Effector memory CD8-positive, alpha-beta T cell (primary cell): ENCODE results near the gene MPI.

Experiments used
- ATAC-seq: fragments of 150-1000 bp; cut with Tn5 transposase; replicated peaks from 2 replicates; pipeline ENCODE4 v1.10.0; 2021; ENCODE audit warnings: mild to moderate bottlenecking, moderate library complexity
- DNase-seq, 3 experiments: peaks; one replicate each; pipeline ENCODE4 v3.0.0; 2021
- H3K27ac Mint-ChIP-seq, 2 donors: one replicate each; pipeline ENCODE4 v1.8.0; 2022; ENCODE audit warnings: mild to moderate bottlenecking in 2 of 2, mixed read lengths in 2 of 2, moderate library complexity in 2 of 2
- H3K27me3 Mint-ChIP-seq, 2 donors: one replicate each; pipeline ENCODE4 v1.8.0; 2022; ENCODE audit warnings: mixed read lengths in 2 of 2
- H3K36me3 Mint-ChIP-seq: one replicate; pipeline ENCODE4 v1.8.0; 2022; ENCODE audit warnings: mild to moderate bottlenecking, moderate library complexity, mixed read lengths; ENCODE audit not compliant: insufficient read depth
- H3K4me1 Mint-ChIP-seq, 2 donors: one replicate each; pipeline ENCODE4 v1.8.0; 2022; ENCODE audit warnings: low read depth in 2 of 2, mixed read lengths in 2 of 2
- H3K4me3 Mint-ChIP-seq, 2 donors: one replicate each; pipeline ENCODE4 v1.8.0; 2022; ENCODE audit warnings: mild to moderate bottlenecking in 2 of 2, mixed read lengths in 2 of 2, moderate library complexity in 2 of 2
- H3K9me3 Mint-ChIP-seq, 2 donors: one replicate each; pipeline ENCODE4 v1.8.0; 2022; ENCODE audit warnings: mixed read lengths in 2 of 2

Gene MPI

DNA sequence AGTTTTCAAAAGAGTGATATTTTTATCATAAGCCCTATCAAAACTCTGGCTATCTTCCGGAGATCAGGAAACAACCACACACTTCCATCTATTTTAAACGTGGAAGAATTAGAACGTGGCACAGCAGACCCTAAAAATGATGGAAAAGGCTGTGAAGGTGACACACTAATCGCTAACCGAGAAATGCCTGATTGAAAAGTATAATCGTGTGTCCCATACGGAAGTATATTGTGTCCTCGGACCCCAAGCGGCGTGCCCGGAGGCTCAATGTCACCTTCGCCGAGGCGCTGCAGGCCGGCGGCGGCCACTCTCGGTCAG lies 47.4 kb downstream of the MPI start:
- Mint-ChIP-seq H3K36me3 (peaks cover 22% of the 10 kb centered on the region), H3K27me3 (no peaks in the 10 kb centered on the region), H3K27ac (peak overlapping the region; percentile 78 to 86), H3K4me3 (peak overlapping the region; percentile 89 to 90), H3K9me3 (no peaks in the 10 kb centered on the region), H3K4me1 (peaks cover 18 to 28% of the 10 kb centered on the region in 2 donors)
- ATAC-seq: no peak
- no peak for DNase-seq

GRCh38 chr15:74937590-74938371 lies 47.9 kb downstream of the MPI start, which contains the start of gene COX5A:
Gene COX5A, minus strand, starts transcription at chr15:74938073. Its CDS starts 59 bp downstream, at chr15:74938014.
- Mint-ChIP-seq H3K27ac (peak within 1 kb of the TSS; percentile 78 to 86), H3K4me3 (peak within 1 kb of the TSS; percentile 89 to 90), H3K27me3 (no peaks in the 10 kb centered on the region), H3K36me3 (peaks cover 16% of the 10 kb centered on the region), H3K4me1 (peaks cover 18 to 25% of the 10 kb centered on the region in 2 donors), H3K9me3 (no peaks in the 10 kb centered on the region)
- peak; percentile 94 for ATAC-seq
- DNase-seq: peak; percentile 86 to 89 (median 88)

DNA sequence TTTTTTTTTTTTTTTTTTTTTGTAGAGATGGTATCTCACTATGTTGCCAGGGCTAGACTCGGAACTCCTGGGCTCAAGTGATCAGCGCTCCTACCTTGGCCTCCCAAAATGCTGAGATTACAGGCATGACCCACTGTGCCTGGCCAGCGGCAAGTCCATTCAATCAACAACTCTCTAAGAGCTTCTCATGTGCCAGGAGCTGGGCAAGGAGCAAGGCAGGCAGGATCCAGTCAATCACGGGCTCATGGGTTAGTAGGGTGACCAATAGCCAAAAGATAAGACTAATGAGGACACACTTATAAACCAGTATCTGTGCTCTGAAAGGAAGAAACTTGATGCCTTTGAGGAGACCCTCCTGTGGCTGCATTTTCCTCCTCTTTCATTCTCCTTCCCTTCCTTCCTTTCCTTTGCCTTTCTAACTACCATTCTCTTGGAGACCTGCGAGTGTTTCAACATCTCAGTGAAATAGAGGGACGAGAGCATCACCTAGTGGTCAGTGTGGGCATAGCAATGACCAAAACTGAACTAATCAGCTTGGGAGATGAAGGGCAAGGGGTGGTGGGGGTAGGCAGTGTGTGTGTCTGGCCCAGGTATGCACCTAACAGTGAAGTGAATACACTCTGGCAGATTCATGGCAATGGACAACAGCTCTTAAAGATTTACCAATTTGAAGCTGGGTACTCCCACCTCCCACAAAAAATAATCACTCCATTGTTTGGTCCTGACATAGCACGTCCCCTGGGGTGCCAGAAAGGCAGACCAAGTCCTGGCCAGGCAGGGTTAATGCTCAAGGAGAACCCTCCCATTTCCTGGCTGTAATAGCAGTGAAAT lies 60.5 kb downstream of the MPI start:
- peak; percentile 77 to 84 (median 77) for DNase-seq
- peak; percentile 93 for ATAC-seq
- Mint-ChIP-seq H3K4me1 (no peaks in the 10 kb centered on the region), H3K27ac (no peak overlapping the region), H3K4me3 (no peak overlapping the region), H3K27me3 (no peaks in the 10 kb centered on the region), H3K36me3 (no peaks in the 10 kb centered on the region), H3K9me3 (no peaks in the 10 kb centered on the region)

DNA sequence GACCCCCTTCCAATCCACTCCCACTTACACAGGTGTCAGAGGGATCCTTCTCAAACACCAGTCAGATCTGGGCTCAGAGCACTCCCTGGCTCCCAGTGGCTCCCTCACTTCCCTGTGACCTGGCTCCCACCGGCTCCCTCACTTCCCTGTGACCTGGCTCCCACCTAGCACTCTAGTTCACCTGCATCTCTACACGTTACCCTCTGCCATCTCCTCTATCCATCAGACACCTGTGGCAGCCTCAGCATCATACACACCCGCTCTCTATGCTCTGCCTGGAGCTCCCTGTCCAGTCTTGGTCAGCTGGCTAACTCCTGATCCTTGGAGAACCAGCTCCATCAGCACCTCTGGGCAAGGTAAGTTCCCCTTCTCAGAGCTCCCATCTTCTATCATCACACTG lies 61.2 kb downstream of the MPI start:
- H3K4me3 Mint-ChIP-seq: no peak overlapping the region
- H3K27me3 Mint-ChIP-seq: no peaks in the 10 kb centered on the region
- no peaks in the 10 kb centered on the region for H3K36me3 Mint-ChIP-seq
- no peaks in the 10 kb centered on the region for H3K9me3 Mint-ChIP-seq
- no peak for DNase-seq
- peaks cover 0 to 3% of the 10 kb centered on the region in 2 donors for H3K4me1 Mint-ChIP-seq
- no peak for ATAC-seq
- no peak overlapping the region for H3K27ac Mint-ChIP-seq
